GM10266 (cell line): ENCODE data around the gene PRKAG2.

Source experiments
- DNase-seq: peaks from one replicate; pipeline ENCODE4 v3.0.0; 2012; ENCODE audit errors: extremely low spot score
- CTCF ChIP-seq: IDR thresholded peaks from 2 replicates; pipeline ENCODE4 v1.5.1; 2012; ENCODE audit warnings: mild to moderate bottlenecking, low read depth; ENCODE audit not compliant: control insufficient read depth, insufficient read depth; ENCODE audit errors: missing control alignments

Gene PRKAG2

GRCh38 chr7:151899513-151900360 is 22.8 kb upstream of the PRKAG2 start:
- TF ChIP-seq CTCF: no peak
- DNase-seq: no peak

GRCh38 chr7:151897951-151898686 is 21.2 kb upstream of the PRKAG2 start:
- TF ChIP-seq CTCF: no peak
- no peak for DNase-seq

GRCh38 chr7:151897161-151897731 is 20.3 kb upstream of the PRKAG2 start:
- DNase-seq: no peak
- TF ChIP-seq CTCF: no peak

GRCh38 chr7:151896486-151896885 is 19.6 kb upstream of the PRKAG2 start:
- TF ChIP-seq CTCF: no peak
- DNase-seq: no peak

- DNase-seq: no peak
- TF ChIP-seq CTCF: no peak
Measured at GRCh38 chr7:151896086-151896485, 19.2 kb upstream of the PRKAG2 start.

- no peak for TF ChIP-seq CTCF
- no peak for DNase-seq
Measured at GRCh38 chr7:151895631-151896031, 18.7 kb upstream of the PRKAG2 start.

GRCh38 chr7:151895008-151895630 is 18.2 kb upstream of the PRKAG2 start:
- TF ChIP-seq CTCF: no peak
- DNase-seq: no peak
